Osteoblast (primary cell): ENCODE measurements around the gene SNAP29. TPM values are rescaled to one million over a fixed set of nuclear protein-coding genes. Genes with fewer than 3 reads are reported as not detected.
"Not testable (repeated sequence)": the region's sequence is repeated elsewhere in the genome, so short reads cannot be mapped to it uniquely, and the experiment has no call there.

Source experiments
- DNase-seq: peaks from one replicate; pipeline ENCODE4 v3.0.0; 2011; ENCODE audit warnings: low spot score, mixed read lengths; ENCODE audit not compliant: insufficient read length; ENCODE audit errors: missing footprints
- H2AFZ ChIP-seq: 2 replicates; pipeline ENCODE4 v1.6.0; 2011; ENCODE audit warnings: mild to moderate bottlenecking, low read length
- H3K27ac ChIP-seq: 2 replicates; pipeline ENCODE4 v1.5.1; 2011; ENCODE audit warnings: mild to moderate bottlenecking, low read depth, low read length, moderate library complexity
- H3K27me3 ChIP-seq: 2 replicates; pipeline ENCODE4 v1.6.0; 2012; ENCODE audit warnings: mild to moderate bottlenecking, control low read depth, inconsistent platforms, low read length, moderate library complexity; ENCODE audit not compliant: insufficient read depth
- H3K36me3 ChIP-seq: 2 replicates; pipeline ENCODE4 v1.5.1; 2011; ENCODE audit warnings: mild to moderate bottlenecking, low read length, control low read depth, moderate library complexity; ENCODE audit not compliant: insufficient read depth
- H3K4me1 ChIP-seq: 2 replicates; pipeline ENCODE4 v1.5.1; 2011; ENCODE audit warnings: mild to moderate bottlenecking, low read length, control low read depth, moderate library complexity; ENCODE audit not compliant: insufficient read depth
- H3K4me2 ChIP-seq: 2 replicates; pipeline ENCODE4 v1.6.0; 2011; ENCODE audit warnings: mild to moderate bottlenecking, low read length; ENCODE audit not compliant: insufficient read depth
- H3K4me3 ChIP-seq: fragments of 200-600 bp; sonication (generic); 3 replicates; pipeline ENCODE4 v1.5.1; 2012; ENCODE audit warnings: mild to moderate bottlenecking, low read length, inconsistent platforms; ENCODE audit not compliant: insufficient read depth
- H3K79me2 ChIP-seq: 2 replicates; pipeline ENCODE4 v1.6.0; 2012; ENCODE audit warnings: mild to moderate bottlenecking, low read length, control low read depth, inconsistent platforms; ENCODE audit not compliant: insufficient read depth
- H3K9me3 ChIP-seq: 2 replicates; pipeline ENCODE4 v1.5.1; 2011; ENCODE audit warnings: low read depth, low read length, control low read depth
- H4K20me1 ChIP-seq: 2 replicates; pipeline ENCODE4 v1.6.0; 2012; ENCODE audit warnings: mild to moderate bottlenecking, low read length, control low read depth; ENCODE audit not compliant: insufficient read depth
- total RNA-seq: library from RNA; depleted of rRNA; stranded (reverse); fragments of >200 nt; gene quantifications from 2 replicates; pipeline ENCODE4 v1.2.3, GENCODE V29; 2012
- TF ChIP-seq, protein P1 (sequence below): IDR thresholded peaks from 2 replicates; pipeline ENCODE4 v1.5.1; 2011; ENCODE audit warnings: mild to moderate bottlenecking, low read depth, low read length, moderate library complexity; ENCODE audit errors: extremely low read depth

Gene SNAP29
- total RNA-seq, 1 donor = 13.0 TPM

DNA sequence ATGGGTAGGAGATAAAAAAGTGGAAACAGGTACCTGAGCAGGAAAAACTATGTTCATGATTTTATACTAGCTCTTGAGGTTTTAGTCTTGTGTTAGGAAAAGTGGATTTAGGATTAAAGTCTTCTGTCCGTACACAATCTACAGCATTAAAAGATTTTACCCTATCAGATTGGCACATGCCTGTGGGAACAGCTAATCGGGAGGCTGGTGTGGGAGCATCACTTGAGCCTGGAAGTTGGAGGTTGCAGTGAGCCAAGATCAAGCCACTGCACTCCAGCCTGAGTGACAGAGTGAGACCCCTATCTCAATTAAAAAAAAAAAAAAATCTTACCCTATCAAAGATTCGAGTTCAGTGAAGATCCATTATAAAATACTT, 46.2 kb downstream of the SNAP29 start:
- H3K4me3 ChIP-seq = no peak overlapping the region
- no peaks in the 10 kb centered on the region for H3K79me2 ChIP-seq
- no peaks in the 10 kb centered on the region for H3K36me3 ChIP-seq
- H4K20me1 ChIP-seq = no peaks in the 10 kb centered on the region
- no peaks in the 10 kb centered on the region for H3K27me3 ChIP-seq
- no peaks in the 10 kb centered on the region for H3K9me3 ChIP-seq
- H3K4me2 ChIP-seq = peak overlapping the region; percentile 22
- no peak for DNase-seq
- H3K4me1 ChIP-seq = peaks cover 23% of the 10 kb centered on the region
- H2AFZ ChIP-seq = no peak overlapping the region
- peak overlapping the region; percentile 55 for H3K27ac ChIP-seq
- TF ChIP-seq, protein P1, sequence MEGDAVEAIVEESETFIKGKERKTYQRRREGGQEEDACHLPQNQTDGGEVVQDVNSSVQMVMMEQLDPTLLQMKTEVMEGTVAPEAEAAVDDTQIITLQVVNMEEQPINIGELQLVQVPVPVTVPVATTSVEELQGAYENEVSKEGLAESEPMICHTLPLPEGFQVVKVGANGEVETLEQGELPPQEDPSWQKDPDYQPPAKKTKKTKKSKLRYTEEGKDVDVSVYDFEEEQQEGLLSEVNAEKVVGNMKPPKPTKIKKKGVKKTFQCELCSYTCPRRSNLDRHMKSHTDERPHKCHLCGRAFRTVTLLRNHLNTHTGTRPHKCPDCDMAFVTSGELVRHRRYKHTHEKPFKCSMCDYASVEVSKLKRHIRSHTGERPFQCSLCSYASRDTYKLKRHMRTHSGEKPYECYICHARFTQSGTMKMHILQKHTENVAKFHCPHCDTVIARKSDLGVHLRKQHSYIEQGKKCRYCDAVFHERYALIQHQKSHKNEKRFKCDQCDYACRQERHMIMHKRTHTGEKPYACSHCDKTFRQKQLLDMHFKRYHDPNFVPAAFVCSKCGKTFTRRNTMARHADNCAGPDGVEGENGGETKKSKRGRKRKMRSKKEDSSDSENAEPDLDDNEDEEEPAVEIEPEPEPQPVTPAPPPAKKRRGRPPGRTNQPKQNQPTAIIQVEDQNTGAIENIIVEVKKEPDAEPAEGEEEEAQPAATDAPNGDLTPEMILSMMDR = no peak

DNA sequence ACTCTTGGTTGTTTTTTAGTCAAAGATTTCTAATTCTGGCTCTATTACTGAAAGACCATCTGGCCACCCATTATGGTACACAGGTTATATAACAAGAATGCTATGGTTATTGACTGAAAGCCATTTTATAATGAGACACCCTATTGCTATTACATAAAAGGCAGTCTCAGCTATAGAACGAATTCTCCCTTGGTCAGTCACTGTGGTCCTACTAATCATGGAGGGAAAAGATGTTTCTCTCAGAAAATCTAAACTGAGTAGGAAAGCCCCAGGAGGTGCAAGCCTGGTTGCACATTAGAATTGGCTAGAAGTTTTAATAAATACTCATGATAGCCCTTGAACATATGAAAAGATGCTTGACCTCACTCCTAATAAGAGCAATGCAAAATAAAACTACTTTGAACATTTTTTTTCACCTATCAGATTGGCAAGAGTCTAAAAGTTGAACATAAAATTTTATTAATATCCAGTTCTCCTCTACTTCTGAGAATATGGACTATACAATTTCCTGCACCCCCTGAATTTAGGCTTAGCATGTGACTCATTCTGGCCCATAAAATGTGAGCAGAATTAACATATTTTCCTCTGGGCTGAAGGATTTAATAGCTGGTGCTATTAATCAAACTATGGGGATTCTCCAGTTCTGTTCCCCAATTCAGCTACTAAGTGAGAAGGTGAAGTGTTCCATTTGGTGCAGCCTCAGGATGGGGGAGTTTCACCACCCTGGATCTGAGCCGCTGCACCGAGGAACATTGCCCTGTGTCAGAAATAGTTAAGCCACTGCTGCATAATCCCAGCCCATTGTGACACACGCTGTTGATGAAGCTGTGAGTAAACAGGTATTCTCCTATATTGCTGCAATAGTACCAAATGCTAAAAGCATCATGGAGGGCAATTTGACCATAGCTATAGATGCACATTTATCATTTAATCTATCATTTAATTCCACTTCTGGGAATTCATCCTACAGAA, 46.9 kb downstream of the SNAP29 start:
- H3K27me3 ChIP-seq = no peaks in the 10 kb centered on the region
- peaks cover 23% of the 10 kb centered on the region for H3K4me1 ChIP-seq
- H3K9me3 ChIP-seq = no peaks in the 10 kb centered on the region
- TF ChIP-seq, protein P1 = no peak
- H3K27ac ChIP-seq = peak overlapping the region; percentile 55
- H3K36me3 ChIP-seq = no peaks in the 10 kb centered on the region
- H2AFZ ChIP-seq = no peak overlapping the region
- H3K4me2 ChIP-seq = peak overlapping the region; percentile 22
- no peaks in the 10 kb centered on the region for H4K20me1 ChIP-seq
- no peak overlapping the region for H3K4me3 ChIP-seq
- no peak for DNase-seq
- no peaks in the 10 kb centered on the region for H3K79me2 ChIP-seq

DNA sequence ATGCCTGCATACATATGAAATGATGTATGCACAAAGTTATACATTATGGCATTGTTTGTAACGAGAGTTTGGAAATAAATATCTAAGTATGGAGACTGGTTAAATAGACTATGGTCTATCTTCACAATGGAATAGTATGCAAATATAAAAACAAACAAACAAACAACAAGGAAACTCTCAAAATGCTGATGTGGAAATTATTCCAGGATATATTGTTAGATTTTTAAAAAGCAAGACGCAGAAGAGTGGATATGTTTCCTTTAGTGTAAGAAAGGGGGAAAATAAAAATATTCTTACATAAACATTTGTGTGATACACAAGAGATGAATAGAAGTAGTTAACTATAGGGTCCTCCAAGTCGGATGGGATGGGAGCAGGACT, 47.6 kb downstream of the SNAP29 start:
- TF ChIP-seq, protein P1 = no peak
- no peak overlapping the region for H2AFZ ChIP-seq
- H3K4me1 ChIP-seq = peaks cover 23% of the 10 kb centered on the region
- H3K27me3 ChIP-seq = no peaks in the 10 kb centered on the region
- H3K4me2 ChIP-seq = no peak overlapping the region
- H3K36me3 ChIP-seq = no peaks in the 10 kb centered on the region
- no peaks in the 10 kb centered on the region for H4K20me1 ChIP-seq
- no peaks in the 10 kb centered on the region for H3K79me2 ChIP-seq
- no peak overlapping the region for H3K27ac ChIP-seq
- no peak overlapping the region for H3K4me3 ChIP-seq
- no peak for DNase-seq
- H3K9me3 ChIP-seq = no peaks in the 10 kb centered on the region

DNA sequence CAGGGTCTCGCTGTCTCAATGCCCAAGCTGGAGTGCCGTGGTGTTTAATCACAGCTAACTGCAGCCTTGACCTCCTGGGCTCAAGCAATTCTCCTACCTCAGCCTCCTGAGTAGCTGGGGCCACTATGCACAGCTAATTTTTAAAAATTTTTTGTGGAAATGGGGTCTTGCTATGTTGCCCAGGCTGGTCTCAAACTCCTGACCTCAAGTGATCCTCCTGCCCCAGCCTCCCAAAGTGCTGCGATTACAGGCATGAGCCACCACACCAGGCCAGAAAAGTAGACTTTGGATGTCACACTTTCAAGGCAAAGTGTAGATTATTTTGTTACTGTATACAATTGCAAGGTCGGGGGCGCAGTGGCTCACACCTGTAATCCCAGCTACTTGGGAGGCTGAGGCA, 49.9 kb downstream of the SNAP29 start:
- peaks cover 23% of the 10 kb centered on the region for H3K4me1 ChIP-seq
- H2AFZ ChIP-seq, H3K36me3 ChIP-seq, H3K4me3 ChIP-seq, H3K27me3 ChIP-seq, H3K27ac ChIP-seq, H3K9me3 ChIP-seq, H3K79me2 ChIP-seq, DNase-seq, H3K4me2 ChIP-seq, H4K20me1 ChIP-seq: not testable (repeated sequence)
